Endodermal cell (in vitro differentiated cells): Measurements from ENCODE around the gene IDE. TPM values are rescaled to one million over a fixed set of nuclear protein-coding genes. Genes with fewer than 3 reads are reported as not detected.

ENCODE experiments used
- DNase-seq: peaks from one replicate; pipeline ENCODE4 v3.0.0-alpha.2; 2017
- H3K27ac ChIP-seq: 2 replicates; pipeline ENCODE4 v1.5.1; 2013; ENCODE audit warnings: mild to moderate bottlenecking, low read depth, low read length, moderate library complexity
- H3K27me3 ChIP-seq: 2 replicates; pipeline ENCODE4 v1.6.1; 2013; ENCODE audit warnings: mild to moderate bottlenecking, low read length, moderate library complexity; ENCODE audit not compliant: insufficient read depth, control insufficient read depth, poor library complexity, severe bottlenecking
- H3K36me3 ChIP-seq: 2 replicates; pipeline ENCODE4 v1.7.0; 2013; ENCODE audit warnings: mild to moderate bottlenecking, low read length, moderate library complexity; ENCODE audit not compliant: control insufficient read depth, insufficient read depth
- H3K4me1 ChIP-seq: one replicate; pipeline ENCODE4 v1.7.0; 2013; ENCODE audit warnings: low read length; ENCODE audit not compliant: control insufficient read depth, insufficient read depth
- H3K4me3 ChIP-seq: 2 replicates; pipeline ENCODE4 v1.5.1; 2013; ENCODE audit warnings: mild to moderate bottlenecking, low read length, moderate library complexity
- H3K9ac ChIP-seq: 2 replicates; pipeline ENCODE4 v1.6.1; 2013; ENCODE audit warnings: mild to moderate bottlenecking, low read length, moderate library complexity; ENCODE audit not compliant: poor library complexity, severe bottlenecking; ENCODE audit errors: extremely low read depth
- H3K9me3 ChIP-seq: 2 replicates; pipeline ENCODE4 v1.6.1; 2013; ENCODE audit warnings: mild to moderate bottlenecking, low read length, moderate library complexity; ENCODE audit not compliant: control insufficient read depth
- H3K27ac Mint-ChIP-seq: 2 replicates; pipeline ENCODE4 v1.8.0; 2020; ENCODE audit warnings: mixed read lengths
- H3K27me3 Mint-ChIP-seq: 2 replicates; pipeline ENCODE4 v1.8.0; 2021; ENCODE audit warnings: mild to moderate bottlenecking, mixed read lengths; ENCODE audit not compliant: insufficient read depth
- H3K36me3 Mint-ChIP-seq: 2 replicates; pipeline ENCODE4 v1.8.0; 2020; ENCODE audit warnings: low read depth, mixed read lengths
- H3K4me1 Mint-ChIP-seq: 2 replicates; pipeline ENCODE4 v1.8.0; 2020; ENCODE audit warnings: mixed read lengths
- H3K4me3 Mint-ChIP-seq: 2 replicates; pipeline ENCODE4 v1.8.0; 2020; ENCODE audit warnings: mild to moderate bottlenecking, moderate library complexity, mixed read lengths
- H3K9me3 Mint-ChIP-seq: 2 replicates; pipeline ENCODE4 v1.8.0; 2020; ENCODE audit warnings: mild to moderate bottlenecking, mixed read lengths
- CTCF ChIP-seq: fragments of 200-600 bp; sonication (generic); conservative IDR thresholded peaks from 2 replicates; pipeline ENCODE4 v1.5.0; 2021; ENCODE audit warnings: antibody characterized with exemption, mild to moderate bottlenecking
- WGBS, 2 experiments: methylation state at CpG; one replicate each; pipeline versions ENCODE4 v1.1.5 to v1.1.7; 2013; ENCODE audit warnings: missing lambda C conversion rate in 2 of 2, mixed read lengths in 1 of 2; ENCODE audit not compliant: insufficient coverage in 1 of 2, insufficient read length in 1 of 2; 5-methylcytosine and 5-hydroxymethylcytosine counted together
- long read RNA-seq, 4 experiments: library from polyadenylated mRNA in 2 of 4; library from RNA in 1 of 4; library from capped mRNA in 1 of 4; stranded (forward) in 3 of 4; unstranded in 1 of 4; transcript quantifications; one replicate each; pipeline ENCODE4 v2.0.0, GENCODE V29; 2020 to 2021; ENCODE audit warnings: inconsistent platforms in 1 of 4
- polyA plus RNA-seq, 2 experiments: library from polyadenylated mRNA; stranded (reverse); fragments of 50-300 nt; gene quantifications; one replicate each; pipeline ENCODE4 v1.2.3, GENCODE V29; 2013
- total RNA-seq, 2 donors: library from RNA; stranded (reverse); fragmentation: NEBNext Ultra II Directional in 1 of 2; extraction: Animal tissue kit (Norgen Biotek cat#: 25700) in 1 of 2; gene quantifications; 2 replicates in 1 of 2; 3 replicates in 1 of 2; pipeline ENCODE4 v1.2.1, GENCODE V29; 2021

The IDE gene
- 10 to 100 TPM; 56.3 to 63.3 TPM for total RNA-seq
- polyA plus RNA-seq (2013, experiment 1 of 2): 22.8 TPM
- polyA plus RNA-seq (2013, experiment 2 of 2): 21.8 TPM
- long read RNA-seq, experiment 1, full-length matches to known transcripts: 6 of 28 reads
- long read RNA-seq, experiment 1, partial matches to known transcripts: 10 of 28 reads
- long read RNA-seq, experiment 1, other reads (novel, unspliced or antisense): 12 of 28 reads
- long read RNA-seq, experiment 2, full-length matches to known transcripts: 61 of 96 reads
- long read RNA-seq, experiment 2, partial matches to known transcripts: 13 of 96 reads
- long read RNA-seq, experiment 2, other reads (novel, unspliced or antisense): 22 of 96 reads
- long read RNA-seq, experiment 3, full-length matches to known transcripts: 118 of 153 reads
- long read RNA-seq, experiment 3, partial matches to known transcripts: 18 of 153 reads
- long read RNA-seq, experiment 3, other reads (novel, unspliced or antisense): 17 of 153 reads
- long read RNA-seq, experiment 4, partial matches to known transcripts: 1 of 1 reads
- long read RNA-seq, experiment 4, other reads (novel, unspliced or antisense): 0 of 1 reads

GRCh38 chr10:92573798-92574547 is at the start of gene IDE:
IDE (minus strand) TSS chr10:92574093; CDS start chr10:92574019, 74 bp downstream.
- H3K4me3 ChIP-seq: peak within 1 kb of the TSS; percentile 98
- peak; percentile 97 for DNase-seq
- no peaks in the 10 kb centered on the region for H3K9me3 ChIP-seq
- Mint-ChIP-seq H3K4me1 (peaks cover 23% of the 10 kb centered on the region), H3K4me3 (peak within 1 kb of the TSS; percentile 81), H3K36me3 (peaks cover 7% of the 10 kb centered on the region), H3K27ac (peak within 1 kb of the TSS; percentile 90), H3K27me3 (no peaks in the 10 kb centered on the region), H3K9me3 (no peaks in the 10 kb centered on the region)
- no peaks in the 10 kb centered on the region for H3K4me1 ChIP-seq
- H3K9ac ChIP-seq: peak within 1 kb of the TSS; percentile 90
- peak; percentile 77 for TF ChIP-seq CTCF
- H3K27ac ChIP-seq: peak within 1 kb of the TSS; percentile 94
- H3K36me3 ChIP-seq: peaks cover 13% of the 10 kb centered on the region
- WGBS, 2 experiments: 0% methylated on average over 38 to 80 of the region's 80 CpGs
- no peaks in the 10 kb centered on the region for H3K27me3 ChIP-seq

GRCh38 chr10:92619368-92619767 is 45.5 kb upstream of the IDE start:
- Histone ChIP-seq H3K27ac (no peak overlapping the region), H3K9me3 (peaks cover 7% of the 10 kb centered on the region), H3K4me3 (no peak overlapping the region), H3K36me3 (peaks cover 79% of the 10 kb centered on the region), H3K27me3 (no peaks in the 10 kb centered on the region), H3K9ac (no peak overlapping the region), H3K4me1 (no peaks in the 10 kb centered on the region)
- no peak for TF ChIP-seq CTCF
- peaks cover 71% of the 10 kb centered on the region for H3K36me3 Mint-ChIP-seq
- DNase-seq: no peak
- peaks cover 2% of the 10 kb centered on the region for H3K9me3 Mint-ChIP-seq
- no peak overlapping the region for H3K4me3 Mint-ChIP-seq
- no peaks in the 10 kb centered on the region for H3K27me3 Mint-ChIP-seq
- H3K4me1 Mint-ChIP-seq: no peaks in the 10 kb centered on the region
- no peak overlapping the region for H3K27ac Mint-ChIP-seq

- Mint-ChIP-seq H3K27ac (no peak overlapping the region), H3K36me3 (peaks cover 56% of the 10 kb centered on the region), H3K27me3 (no peaks in the 10 kb centered on the region), H3K9me3 (no peaks in the 10 kb centered on the region), H3K4me1 (no peaks in the 10 kb centered on the region), H3K4me3 (no peak overlapping the region)
- Histone ChIP-seq H3K4me3 (no peak overlapping the region), H3K27me3 (no peaks in the 10 kb centered on the region), H3K4me1 (no peaks in the 10 kb centered on the region), H3K27ac (no peak overlapping the region), H3K9me3 (no peaks in the 10 kb centered on the region), H3K9ac (no peak overlapping the region), H3K36me3 (peaks cover 74% of the 10 kb centered on the region)
- 100% methylated on average over 2 of the region's 3 CpGs; no CpG with 5 or more reads in 1 of the 2 experiments for WGBS, 2 experiments
- TF ChIP-seq CTCF: no peak
- DNase-seq: no peak
These were observed 41.6 kb upstream of the IDE start for GRCh38 chr10:92615515-92615914.
